GM06990 (cell line): ENCODE measurements around the gene PTGR1.
"Not testable (repeated sequence)": the region's sequence is repeated elsewhere in the genome, so short reads cannot be mapped to it uniquely, and the experiment has no call there.

ENCODE experiments used
- DNase-seq: peaks from one replicate; pipeline ENCODE4 v3.0.0-alpha.2; 2011; ENCODE audit not compliant: insufficient read length; ENCODE audit errors: extremely low read depth
- H3K27me3 ChIP-seq: replicated peaks from 2 replicates; pipeline ENCODE4 v1.6.0; 2011; ENCODE audit warnings: low read length; ENCODE audit not compliant: control insufficient read depth, insufficient read depth
- H3K36me3 ChIP-seq: 2 replicates; pipeline ENCODE4 v1.5.1; 2011; ENCODE audit warnings: low read length; ENCODE audit not compliant: control insufficient read depth, insufficient read depth
- H3K4me3 ChIP-seq: replicated peaks from 2 replicates; pipeline ENCODE4 v1.5.1; 2011; ENCODE audit warnings: low read depth, mild to moderate bottlenecking, control low read depth, low read length
- CTCF ChIP-seq: IDR thresholded peaks from 2 replicates; pipeline ENCODE4 v1.5.1; 2011; ENCODE audit warnings: low read length, control low read depth, mild to moderate bottlenecking, inconsistent platforms; ENCODE audit not compliant: insufficient read depth, poor library complexity, severe bottlenecking

The PTGR1 gene

GRCh38 chr9:111622626-111623025 is 23.2 kb upstream of the PTGR1 start:
- Histone ChIP-seq H3K36me3 (no peaks in the 10 kb centered on the region), H3K27me3 (no peaks in the 10 kb centered on the region), H3K4me3 (no peak overlapping the region)
- TF ChIP-seq CTCF, result no peak
- no peak for DNase-seq

- Histone ChIP-seq H3K27me3 (no peaks in the 10 kb centered on the region), H3K4me3 (no peak overlapping the region), H3K36me3 (no peaks in the 10 kb centered on the region)
- TF ChIP-seq CTCF, result peak; percentile 89
- DNase-seq, result no peak
These were observed 22.5 kb upstream of the PTGR1 start for GRCh38 chr9:111621895-111622480.

- DNase-seq, H3K27me3 ChIP-seq, H3K36me3 ChIP-seq, H3K4me3 ChIP-seq: not testable (repeated sequence)
These were observed 17.9 kb upstream of the PTGR1 start for GRCh38 chr9:111617349-111617748.

- DNase-seq, result no peak
- H3K4me3 ChIP-seq, result no peak overlapping the region
- no peaks in the 10 kb centered on the region for H3K36me3 ChIP-seq
- H3K27me3 ChIP-seq, result no peaks in the 10 kb centered on the region
- no peak for TF ChIP-seq CTCF
These were observed 16.5 kb upstream of the PTGR1 start for GRCh38 chr9:111615928-111616327.

GRCh38 chr9:111613436-111614040 is 14.1 kb upstream of the PTGR1 start:
- H3K36me3 ChIP-seq, result no peaks in the 10 kb centered on the region
- H3K27me3 ChIP-seq, result no peaks in the 10 kb centered on the region
- TF ChIP-seq CTCF, result no peak
- DNase-seq, result no peak
- no peak overlapping the region for H3K4me3 ChIP-seq

- H3K27me3 ChIP-seq, result no peaks in the 10 kb centered on the region
- TF ChIP-seq CTCF, result no peak
- no peaks in the 10 kb centered on the region for H3K36me3 ChIP-seq
- no peak overlapping the region for H3K4me3 ChIP-seq
- no peak for DNase-seq
These were observed 11.4 kb upstream of the PTGR1 start for GRCh38 chr9:111610845-111611244.
